Type B pancreatic cell (in vitro differentiated cells): ENCODE results near the gene CLDN20. TPM values are rescaled to one million over a fixed set of nuclear protein-coding genes. Genes with fewer than 3 reads are reported as not detected.
A peak's percentile ranks its signal among the peaks of the same experiment; 100 is the strongest.

ENCODE experiments used
- DNase-seq: peaks from one replicate; pipeline ENCODE4 v3.0.0; 2021; ENCODE audit warnings: mixed read lengths; ENCODE audit not compliant: unreplicated experiment; ENCODE audit errors: extremely low spot score
- H3K27ac Mint-ChIP-seq: 2 replicates; pipeline ENCODE4 v1.8.0; 2021; ENCODE audit warnings: mild to moderate bottlenecking, mixed read lengths
- H3K27me3 Mint-ChIP-seq: 2 replicates; pipeline ENCODE4 v1.8.0; 2021; ENCODE audit warnings: mixed read lengths
- H3K36me3 Mint-ChIP-seq: 2 replicates; pipeline ENCODE4 v1.8.0; 2021; ENCODE audit warnings: mixed read lengths
- H3K4me1 Mint-ChIP-seq: one replicate; pipeline ENCODE4 v1.8.0; 2021; ENCODE audit warnings: mixed read lengths; ENCODE audit not compliant: unreplicated experiment
- H3K4me3 Mint-ChIP-seq: 2 replicates; pipeline ENCODE4 v1.8.0; 2021; ENCODE audit warnings: mild to moderate bottlenecking, mixed read lengths
- H3K9me3 Mint-ChIP-seq: 2 replicates; pipeline ENCODE4 v1.8.0; 2021; ENCODE audit warnings: mixed read lengths
- total RNA-seq: library from RNA; stranded (reverse); gene quantifications from 2 replicates; pipeline ENCODE4 v1.2.1, GENCODE V29; 2021; ENCODE audit warnings: low replicate concordance
- TF ChIP-seq, protein P1 (sequence below): fragments of 200-600 bp; sonication (generic); conservative IDR thresholded peaks from 2 replicates; pipeline ENCODE4 v1.5.0; 2021; ENCODE audit warnings: antibody characterized with exemption, mild to moderate bottlenecking

CLDN20 gene
- total RNA-seq, 1 donor from 2014 or later = not detected

DNA sequence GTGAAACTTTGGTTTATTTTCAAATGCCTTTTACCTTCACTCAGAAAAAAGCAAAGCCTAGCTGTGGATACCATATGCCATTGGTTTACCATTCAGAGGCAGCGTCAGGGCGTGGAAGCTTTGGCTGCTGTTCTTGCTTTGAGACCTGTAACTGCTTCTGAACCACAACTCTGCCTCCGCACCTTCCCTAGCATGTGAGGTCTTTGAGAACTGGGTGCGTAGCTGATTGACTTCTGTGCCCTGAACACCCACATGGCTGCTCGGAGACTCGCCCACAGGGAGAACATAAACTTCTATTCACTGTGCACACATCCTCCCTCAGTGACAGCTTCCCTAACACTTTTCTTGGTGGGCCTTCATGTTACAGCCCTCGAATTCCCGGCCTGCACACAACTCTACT lies 11.2 kb upstream of the CLDN20 start:
- Mint-ChIP-seq H3K27ac (no peak overlapping the region), H3K27me3 (no peaks in the 10 kb centered on the region), H3K36me3 (peaks cover 23% of the 10 kb centered on the region), H3K4me1 (peaks cover 9% of the 10 kb centered on the region), H3K9me3 (no peaks in the 10 kb centered on the region), H3K4me3 (no peak overlapping the region)
- TF ChIP-seq, protein P1, sequence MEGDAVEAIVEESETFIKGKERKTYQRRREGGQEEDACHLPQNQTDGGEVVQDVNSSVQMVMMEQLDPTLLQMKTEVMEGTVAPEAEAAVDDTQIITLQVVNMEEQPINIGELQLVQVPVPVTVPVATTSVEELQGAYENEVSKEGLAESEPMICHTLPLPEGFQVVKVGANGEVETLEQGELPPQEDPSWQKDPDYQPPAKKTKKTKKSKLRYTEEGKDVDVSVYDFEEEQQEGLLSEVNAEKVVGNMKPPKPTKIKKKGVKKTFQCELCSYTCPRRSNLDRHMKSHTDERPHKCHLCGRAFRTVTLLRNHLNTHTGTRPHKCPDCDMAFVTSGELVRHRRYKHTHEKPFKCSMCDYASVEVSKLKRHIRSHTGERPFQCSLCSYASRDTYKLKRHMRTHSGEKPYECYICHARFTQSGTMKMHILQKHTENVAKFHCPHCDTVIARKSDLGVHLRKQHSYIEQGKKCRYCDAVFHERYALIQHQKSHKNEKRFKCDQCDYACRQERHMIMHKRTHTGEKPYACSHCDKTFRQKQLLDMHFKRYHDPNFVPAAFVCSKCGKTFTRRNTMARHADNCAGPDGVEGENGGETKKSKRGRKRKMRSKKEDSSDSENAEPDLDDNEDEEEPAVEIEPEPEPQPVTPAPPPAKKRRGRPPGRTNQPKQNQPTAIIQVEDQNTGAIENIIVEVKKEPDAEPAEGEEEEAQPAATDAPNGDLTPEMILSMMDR = no peak
- DNase-seq = no peak

DNA sequence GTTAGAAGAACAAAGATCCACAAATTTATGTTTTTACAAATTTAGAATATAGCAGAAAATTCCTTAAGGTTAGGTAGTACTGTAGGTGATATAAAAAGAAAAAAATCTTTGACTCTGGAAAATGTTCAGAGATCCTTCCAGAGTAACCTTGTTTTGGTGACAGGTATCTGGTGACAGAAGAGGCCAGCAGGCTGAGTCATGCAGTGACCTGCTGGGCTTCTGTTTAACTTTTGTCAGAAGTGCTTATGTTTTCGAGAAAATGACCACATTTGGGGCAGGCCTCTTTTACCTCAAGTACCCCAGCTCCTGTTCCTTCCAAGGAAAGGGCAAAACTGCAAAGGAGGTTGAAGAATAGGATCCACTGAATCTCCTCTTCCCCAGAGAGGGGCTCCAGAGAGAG lies 10.5 kb upstream of the CLDN20 start:
- Mint-ChIP-seq H3K4me3 (no peak overlapping the region), H3K27me3 (no peaks in the 10 kb centered on the region), H3K4me1 (peaks cover 8% of the 10 kb centered on the region), H3K36me3 (peaks cover 25% of the 10 kb centered on the region), H3K27ac (peak overlapping the region; percentile 72), H3K9me3 (no peaks in the 10 kb centered on the region)
- no peak for DNase-seq
- TF ChIP-seq, protein P1 = no peak

DNA sequence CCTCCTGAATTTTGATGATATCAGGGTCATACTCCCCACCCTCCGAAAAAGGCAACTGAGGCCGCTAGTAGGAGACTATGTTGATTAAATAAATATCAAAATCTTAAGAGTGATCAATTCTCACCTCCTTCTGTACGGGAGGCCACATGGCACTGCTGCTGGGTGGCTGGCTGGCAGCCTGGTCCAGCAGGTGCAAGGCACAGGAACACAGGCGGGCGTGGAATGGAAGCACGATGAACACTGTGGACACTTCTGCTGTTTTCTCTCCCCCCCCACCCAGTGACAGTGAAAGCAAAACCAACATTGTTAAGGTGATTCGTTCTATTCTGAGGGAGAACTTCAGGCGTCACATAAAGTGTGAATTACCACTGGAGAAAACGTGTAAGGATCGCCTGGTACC lies 9.7 kb upstream of the CLDN20 start:
- Mint-ChIP-seq H3K4me3 (no peak overlapping the region), H3K9me3 (no peaks in the 10 kb centered on the region), H3K27ac (no peak overlapping the region), H3K36me3 (peaks cover 21% of the 10 kb centered on the region), H3K27me3 (no peaks in the 10 kb centered on the region), H3K4me1 (peaks cover 4% of the 10 kb centered on the region)
- DNase-seq = no peak
- TF ChIP-seq, protein P1 = no peak

DNA sequence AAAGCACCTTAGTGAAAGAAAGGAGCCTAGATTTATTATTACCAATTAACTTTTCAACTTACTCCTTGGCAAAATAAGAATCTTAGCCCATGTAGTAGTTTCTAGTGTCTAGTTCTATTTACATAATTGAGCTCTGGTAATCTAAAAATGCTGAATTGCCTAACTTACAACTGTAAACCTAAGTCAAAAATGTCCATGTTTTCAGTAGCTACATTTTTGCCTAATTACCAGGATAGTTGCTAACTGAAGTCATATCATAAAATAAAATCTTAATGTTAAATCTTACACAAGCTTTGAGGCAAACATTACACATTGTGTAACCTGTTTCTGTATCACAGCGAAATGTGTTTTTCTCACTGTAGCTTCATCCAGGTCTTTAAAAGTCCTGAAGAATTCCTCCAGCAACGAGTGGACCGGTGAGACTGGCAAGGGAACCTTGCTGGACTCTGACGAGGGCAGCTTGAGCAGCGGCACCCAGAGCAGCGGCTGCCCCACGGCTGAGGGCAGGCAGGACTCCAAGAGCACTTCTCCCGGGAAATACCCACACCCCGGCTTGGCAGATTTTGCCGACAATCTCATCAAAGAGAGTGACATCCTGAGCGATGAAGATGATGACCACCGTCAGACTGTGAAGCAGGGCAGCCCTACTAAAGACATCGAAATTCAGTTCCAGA lies 7.6 kb upstream of the CLDN20 start:
- TF ChIP-seq, protein P1 = no peak

DNA sequence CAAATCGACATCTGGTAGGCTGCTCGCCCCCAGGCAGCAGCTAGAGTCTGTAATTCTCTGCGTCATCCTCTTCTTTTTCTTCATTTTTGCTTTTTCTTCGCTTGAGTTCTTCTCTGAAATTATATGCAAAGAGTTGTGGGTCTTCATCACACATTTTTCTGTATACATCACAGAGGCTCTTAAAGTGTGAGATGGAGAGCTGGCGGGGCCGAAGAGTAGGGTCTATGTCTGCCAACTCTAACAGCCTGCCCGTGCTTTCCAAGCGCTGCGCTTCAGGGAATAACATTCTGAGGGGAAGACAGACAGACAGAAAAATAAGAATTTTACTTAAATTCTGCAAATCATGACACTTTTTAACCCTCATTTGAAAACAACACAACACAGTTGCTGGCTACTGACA lies 6.0 kb upstream of the CLDN20 start:
- H3K9me3 Mint-ChIP-seq = no peaks in the 10 kb centered on the region
- TF ChIP-seq, protein P1 = no peak
- no peaks in the 10 kb centered on the region for H3K27me3 Mint-ChIP-seq
- H3K36me3 Mint-ChIP-seq = peaks cover 30% of the 10 kb centered on the region
- H3K4me3 Mint-ChIP-seq = no peak overlapping the region
- H3K27ac Mint-ChIP-seq = no peak overlapping the region
- DNase-seq = no peak
- H3K4me1 Mint-ChIP-seq = peaks cover 11% of the 10 kb centered on the region

More for the DNA sequence above, 7.6 kb upstream of the CLDN20 start:
- no peaks in the 10 kb centered on the region for H3K9me3 Mint-ChIP-seq
- no peaks in the 10 kb centered on the region for H3K27me3 Mint-ChIP-seq
- H3K27ac Mint-ChIP-seq = no peak overlapping the region
- peaks cover 20% of the 10 kb centered on the region for H3K36me3 Mint-ChIP-seq
- H3K4me3 Mint-ChIP-seq = no peak overlapping the region
- DNase-seq = no peak
- peaks cover 4% of the 10 kb centered on the region for H3K4me1 Mint-ChIP-seq

DNA sequence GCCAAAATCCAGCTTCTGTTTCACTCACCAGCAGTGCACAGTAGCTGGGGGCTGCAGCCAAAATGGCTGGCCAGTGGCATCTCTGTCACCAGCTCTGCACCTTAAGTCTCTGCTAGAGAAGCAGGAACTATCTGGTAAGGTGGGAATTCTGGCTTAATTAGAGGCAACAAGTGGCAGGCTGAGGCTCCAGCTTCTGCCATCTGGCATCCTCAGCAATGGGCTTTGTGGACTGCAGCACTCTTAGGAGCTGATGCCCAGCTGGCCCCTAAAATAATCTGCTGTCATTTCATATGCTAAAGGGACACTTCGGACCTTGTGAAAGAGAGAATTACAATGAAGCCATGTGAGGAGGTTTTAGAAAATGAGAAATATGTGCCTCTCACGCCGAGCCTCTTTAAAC lies 4.6 kb upstream of the CLDN20 start:
- DNase-seq = no peak
- Mint-ChIP-seq H3K27me3 (no peaks in the 10 kb centered on the region), H3K27ac (no peak overlapping the region), H3K36me3 (peaks cover 34% of the 10 kb centered on the region), H3K9me3 (no peaks in the 10 kb centered on the region), H3K4me3 (no peak overlapping the region), H3K4me1 (peaks cover 13% of the 10 kb centered on the region)
- TF ChIP-seq, protein P1 = no peak
